Esophagus muscularis mucosa (tissue), 4 donors: ENCODE results near the gene TNS4. TPM values are rescaled to one million over a fixed set of nuclear protein-coding genes. Genes with fewer than 3 reads are reported as not detected.
A peak's percentile ranks its signal among the peaks of the same experiment; 100 is the strongest.

ENCODE experiments used
- DNase-seq: peaks from one replicate; pipeline ENCODE4 v3.0.0-alpha.2; 2017; ENCODE audit errors: extremely low spot score
- H3K27ac ChIP-seq, 4 donors: fragments of 200-600 bp; sonication (generic); replicated peaks in 1 of 4; 1 replicate in 3 of 4; 2 replicates in 1 of 4; pipeline ENCODE4 v1.5.1; 2016 to 2019; ENCODE audit warnings: mild to moderate bottlenecking in 1 of 4
- H3K27me3 ChIP-seq, 4 donors: fragments of 200-600 bp; sonication (generic); one replicate each; pipeline versions ENCODE4 v1.5.1 to v1.6.0; 2016 to 2019
- H3K36me3 ChIP-seq, 4 donors: fragments of 200-600 bp; sonication (generic); one replicate each; pipeline ENCODE4 v1.5.1; 2016 to 2019
- H3K4me1 ChIP-seq, 4 donors: fragments of 200-600 bp; sonication (generic); one replicate each; pipeline ENCODE4 v1.5.1; 2016 to 2019
- H3K4me3 ChIP-seq, 4 donors: fragments of 200-600 bp; sonication (generic); 1 replicate in 2 of 4; 2 replicates in 2 of 4; pipeline ENCODE4 v1.5.1; 2016 to 2019; ENCODE audit warnings: mild to moderate bottlenecking in 4 of 4, moderate library complexity in 1 of 4
- H3K9me3 ChIP-seq, 4 donors: fragments of 200-600 bp; sonication (generic); 1 replicate in 3 of 4; 2 replicates in 1 of 4; pipeline ENCODE4 v1.5.1; 2016 to 2019
- EP300 ChIP-seq: sonication (generic); formaldehyde crosslinking; IDR thresholded peaks from one replicate; pipeline ENCODE4 v1.6.1; 2017; ENCODE audit warnings: antibody characterized with exemption
- POLR2A ChIP-seq: fragments of 450-650 bp; IDR thresholded peaks from one replicate; pipeline ENCODE4 v1.6.1; 2017; ENCODE audit warnings: antibody characterized with exemption, moderate library complexity, mild to moderate bottlenecking, low read depth
- POLR2AphosphoS5 ChIP-seq, 2 donors: sonication (generic); formaldehyde crosslinking; IDR thresholded peaks; one replicate each; pipeline ENCODE4 v1.6.1; 2017; ENCODE audit warnings: antibody characterized with exemption in 2 of 2
- WGBS: methylation state at CpG from one replicate; pipeline ENCODE4 v1.1.5; 2018; 5-methylcytosine and 5-hydroxymethylcytosine counted together
- intact Hi-C: fragments of 100-400 bp; cut with DNase I; formaldehyde crosslinking; loops from one replicate; pipeline ENCODE4 v1.15.1; 2023
- total RNA-seq, 4 donors: library from RNA; depleted of rRNA; stranded (reverse); fragments of >200 nt; gene quantifications; one replicate each; pipeline versions ENCODE4 v1.1.0 to v1.2.1, GENCODE V29; 2016
- TF ChIP-seq, protein P1 (sequence below), 3 experiments: fragments of 200-600 bp in 2 of 3; fragments of 450-650 bp in 1 of 3; sonication (generic) in 2 of 3; IDR thresholded peaks; one replicate each; pipeline ENCODE4 v1.5.1; 2017 to 2019; ENCODE audit warnings: antibody characterized with exemption in 3 of 3, mild to moderate bottlenecking in 2 of 3, moderate library complexity in 1 of 3

The TNS4 gene
- total RNA-seq, 4 donors from 2014 or later, result not detected

DNA sequence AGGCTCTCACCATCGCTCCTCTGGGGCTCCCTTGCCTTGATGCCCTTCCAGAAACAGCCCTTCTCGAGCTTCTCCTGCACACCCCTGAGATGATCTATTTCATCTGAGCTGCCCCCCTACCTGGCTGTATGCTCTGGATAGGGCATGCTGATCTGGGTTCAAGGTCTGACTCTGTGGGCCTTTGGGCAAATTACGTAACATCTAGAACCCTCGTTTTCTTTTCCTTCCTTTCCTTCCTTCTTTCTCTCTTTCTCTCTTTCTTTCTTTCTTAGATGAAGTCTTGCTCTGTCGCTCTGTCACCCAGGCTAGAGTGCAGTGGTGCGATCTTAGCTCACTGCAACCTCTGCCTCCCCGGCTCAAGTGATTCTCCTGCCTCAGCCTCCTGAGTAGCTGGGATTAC lies 20.3 kb downstream of the TNS4 start:
- no peak overlapping the region for H3K4me3 ChIP-seq
- H3K27ac ChIP-seq, result no peak overlapping the region
- intact Hi-C loops, result no loop called here
- peaks cover 4 to 30% (median 20%) of the 10 kb centered on the region in 4 donors for H3K4me1 ChIP-seq
- TF ChIP-seq, protein P1, sequence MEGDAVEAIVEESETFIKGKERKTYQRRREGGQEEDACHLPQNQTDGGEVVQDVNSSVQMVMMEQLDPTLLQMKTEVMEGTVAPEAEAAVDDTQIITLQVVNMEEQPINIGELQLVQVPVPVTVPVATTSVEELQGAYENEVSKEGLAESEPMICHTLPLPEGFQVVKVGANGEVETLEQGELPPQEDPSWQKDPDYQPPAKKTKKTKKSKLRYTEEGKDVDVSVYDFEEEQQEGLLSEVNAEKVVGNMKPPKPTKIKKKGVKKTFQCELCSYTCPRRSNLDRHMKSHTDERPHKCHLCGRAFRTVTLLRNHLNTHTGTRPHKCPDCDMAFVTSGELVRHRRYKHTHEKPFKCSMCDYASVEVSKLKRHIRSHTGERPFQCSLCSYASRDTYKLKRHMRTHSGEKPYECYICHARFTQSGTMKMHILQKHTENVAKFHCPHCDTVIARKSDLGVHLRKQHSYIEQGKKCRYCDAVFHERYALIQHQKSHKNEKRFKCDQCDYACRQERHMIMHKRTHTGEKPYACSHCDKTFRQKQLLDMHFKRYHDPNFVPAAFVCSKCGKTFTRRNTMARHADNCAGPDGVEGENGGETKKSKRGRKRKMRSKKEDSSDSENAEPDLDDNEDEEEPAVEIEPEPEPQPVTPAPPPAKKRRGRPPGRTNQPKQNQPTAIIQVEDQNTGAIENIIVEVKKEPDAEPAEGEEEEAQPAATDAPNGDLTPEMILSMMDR (IDR thresholded peaks at IDR 0.05), result no peak
- TF ChIP-seq POLR2AphosphoS5 (IDR thresholded peaks at IDR 0.05), result no peak
- no peak for TF ChIP-seq POLR2A
- TF ChIP-seq EP300, result no peak
- H3K36me3 ChIP-seq, result no peaks in the 10 kb centered on the region
- no peaks in the 10 kb centered on the region for H3K9me3 ChIP-seq
- H3K27me3 ChIP-seq, result no peaks in the 10 kb centered on the region
- no peak for DNase-seq
- 90% methylated on average over 7 of the region's 7 CpGs for WGBS

DNA sequence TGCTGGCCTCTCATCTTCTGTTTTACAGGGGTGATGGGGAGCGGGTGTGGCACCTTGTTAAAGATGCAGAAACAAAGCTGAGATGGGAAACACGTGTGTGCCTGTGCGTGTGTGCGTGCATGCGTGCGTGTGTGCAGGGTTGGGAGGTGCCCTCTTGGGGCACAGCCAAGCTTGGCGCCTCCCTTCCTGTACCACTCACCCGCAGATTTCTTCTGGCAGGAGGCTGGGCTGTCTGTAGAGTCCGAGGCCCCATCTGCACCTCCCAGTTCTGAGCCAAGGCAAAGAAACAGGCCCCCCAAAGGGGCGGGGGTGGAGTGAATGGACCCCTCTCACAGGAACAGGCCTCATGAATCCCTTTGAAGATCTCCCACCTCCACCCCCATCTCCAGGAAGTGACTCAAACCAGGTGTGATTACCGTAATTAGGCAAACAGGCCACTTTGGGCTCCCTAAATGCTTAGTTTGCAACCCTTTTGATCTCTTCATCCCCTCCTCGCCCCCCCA lies 20.9 kb downstream of the TNS4 start:
- intact Hi-C loops, result no loop called here
- 74% methylated on average over 12 of the region's 12 CpGs for WGBS
- no peak for DNase-seq
- no peaks in the 10 kb centered on the region for H3K9me3 ChIP-seq
- no peak overlapping the region for H3K4me3 ChIP-seq
- peak in 1 of 2 donors; percentile 20 for TF ChIP-seq POLR2AphosphoS5 (IDR thresholded peaks at IDR 0.05)
- TF ChIP-seq, protein P1 (IDR thresholded peaks at IDR 0.05), result no peak
- no peaks in the 10 kb centered on the region for H3K36me3 ChIP-seq
- no peaks in the 10 kb centered on the region for H3K27me3 ChIP-seq
- H3K4me1 ChIP-seq, result peaks cover 9 to 30% (median 21%) of the 10 kb centered on the region in 4 donors
- H3K27ac ChIP-seq, result no peak overlapping the region

DNA sequence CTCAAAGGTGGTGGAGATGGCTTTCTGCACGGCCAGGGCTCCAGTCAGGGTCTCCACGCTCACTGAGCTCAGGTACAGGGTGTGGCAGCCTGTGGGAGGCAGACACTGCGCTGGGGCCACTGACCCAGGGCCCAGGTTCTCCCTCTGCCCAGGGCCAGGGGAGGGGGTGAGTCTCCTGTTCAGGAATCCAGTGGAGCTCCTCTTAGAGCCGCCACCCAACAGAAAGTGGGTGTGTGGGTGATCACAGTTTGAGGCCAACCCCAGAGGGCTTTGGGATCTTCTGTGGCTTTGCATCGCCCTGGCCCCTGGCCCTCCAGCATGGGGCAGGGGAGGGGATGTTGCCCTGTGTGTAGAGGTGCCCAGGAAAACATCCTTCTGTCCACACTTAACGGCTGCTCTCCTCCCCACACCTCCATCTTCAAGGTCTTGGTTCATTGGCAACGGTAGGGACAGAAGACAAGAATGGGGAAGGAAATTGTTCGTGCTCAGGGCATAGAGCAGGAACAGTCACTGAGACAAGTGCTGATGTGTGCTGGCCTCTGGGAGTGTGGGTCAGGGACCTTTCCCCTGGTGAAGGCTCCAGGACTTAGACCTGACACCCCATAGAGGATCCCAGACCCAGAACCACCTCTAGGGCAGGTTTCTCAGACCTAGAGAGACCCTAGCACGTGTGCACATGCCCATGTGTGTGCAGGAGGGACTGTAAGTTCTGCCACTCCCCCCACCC lies 21.5 kb downstream of the TNS4 start:
- TF ChIP-seq POLR2AphosphoS5 (IDR thresholded peaks at IDR 0.05) (no peak), EP300 (no peak), POLR2A (no peak)
- TF ChIP-seq, protein P1 (IDR thresholded peaks at IDR 0.05), result no peak
- no peak for DNase-seq
- intact Hi-C loops, result loop anchor here (5.0 kb wide), 1 partner anchor 52 kb away; no protein-coding TSS in a partner anchor
- H3K9me3 ChIP-seq, result no peaks in the 10 kb centered on the region
- no peak overlapping the region for H3K27ac ChIP-seq
- H3K27me3 ChIP-seq, result no peaks in the 10 kb centered on the region
- peaks cover 11 to 32% (median 25%) of the 10 kb centered on the region in 4 donors for H3K4me1 ChIP-seq
- no peaks in the 10 kb centered on the region for H3K36me3 ChIP-seq
- WGBS, result 64% methylated on average over 6 of the region's 9 CpGs
- no peak overlapping the region for H3K4me3 ChIP-seq

DNA sequence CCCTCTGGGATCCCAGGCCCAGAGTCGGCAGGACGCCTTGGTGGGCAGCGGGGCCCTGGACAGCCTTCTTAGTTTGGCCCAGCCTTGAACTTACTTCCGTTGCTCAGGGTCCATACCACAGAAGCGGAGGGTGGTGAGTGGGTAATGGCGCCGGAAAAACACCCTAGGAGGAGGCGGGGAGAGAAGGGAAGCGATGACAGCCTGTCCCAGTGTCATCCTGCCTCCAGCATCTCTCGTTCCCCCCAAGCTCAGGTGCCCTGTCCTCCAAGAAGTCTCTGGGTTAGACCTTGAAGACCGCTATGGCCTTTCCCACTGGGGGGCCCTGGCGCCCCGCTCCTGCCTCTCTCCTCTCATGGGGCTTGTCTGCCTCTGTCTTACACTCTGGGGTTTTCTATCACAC lies 22.9 kb downstream of the TNS4 start:
- H3K4me1 ChIP-seq, result peaks cover 11 to 47% (median 34%) of the 10 kb centered on the region in 4 donors
- TF ChIP-seq EP300 (no peak), POLR2A (no peak)
- TF ChIP-seq, protein P1 (IDR thresholded peaks at IDR 0.05), result no peak
- no peaks in the 10 kb centered on the region for H3K27me3 ChIP-seq
- no peak overlapping the region for H3K27ac ChIP-seq
- no peak overlapping the region for H3K4me3 ChIP-seq
- WGBS, result 98% methylated on average over 11 of the region's 13 CpGs
- intact Hi-C loops, result loop anchor here (5.0 kb wide), 1 partner anchor 54 kb away; no protein-coding TSS in a partner anchor
- no peaks in the 10 kb centered on the region for H3K9me3 ChIP-seq
- H3K36me3 ChIP-seq, result no peaks in the 10 kb centered on the region
- DNase-seq, result no peak
